Astrocyte (in vitro differentiated cells and primary cell): ENCODE results near the gene JCHAIN.

ENCODE experiments used
- CTCF ChIP-seq: IDR thresholded peaks from 2 replicates; pipeline ENCODE4 v1.5.1; 2011; ENCODE audit warnings: low read depth, mild to moderate bottlenecking, inconsistent platforms, low read length, moderate library complexity; ENCODE audit not compliant: insufficient read depth
- EZH2 ChIP-seq: IDR thresholded peaks from 2 replicates; pipeline ENCODE4 v1.6.1; 2012; ENCODE audit warnings: mild to moderate bottlenecking, low read length, inconsistent platforms; ENCODE audit not compliant: insufficient read depth

GRCh38 chr4:70624226-70624793, 42.0 kb downstream of the JCHAIN start:
- TF ChIP-seq CTCF = no peak
- no peak for TF ChIP-seq EZH2
